Measurements from ENCODE around the gene HBZ.
"Not testable (repeated sequence)": the region's sequence is repeated elsewhere in the genome, so short reads cannot be mapped to it uniquely, and the experiment has no call there.

The HBZ gene

DNA sequence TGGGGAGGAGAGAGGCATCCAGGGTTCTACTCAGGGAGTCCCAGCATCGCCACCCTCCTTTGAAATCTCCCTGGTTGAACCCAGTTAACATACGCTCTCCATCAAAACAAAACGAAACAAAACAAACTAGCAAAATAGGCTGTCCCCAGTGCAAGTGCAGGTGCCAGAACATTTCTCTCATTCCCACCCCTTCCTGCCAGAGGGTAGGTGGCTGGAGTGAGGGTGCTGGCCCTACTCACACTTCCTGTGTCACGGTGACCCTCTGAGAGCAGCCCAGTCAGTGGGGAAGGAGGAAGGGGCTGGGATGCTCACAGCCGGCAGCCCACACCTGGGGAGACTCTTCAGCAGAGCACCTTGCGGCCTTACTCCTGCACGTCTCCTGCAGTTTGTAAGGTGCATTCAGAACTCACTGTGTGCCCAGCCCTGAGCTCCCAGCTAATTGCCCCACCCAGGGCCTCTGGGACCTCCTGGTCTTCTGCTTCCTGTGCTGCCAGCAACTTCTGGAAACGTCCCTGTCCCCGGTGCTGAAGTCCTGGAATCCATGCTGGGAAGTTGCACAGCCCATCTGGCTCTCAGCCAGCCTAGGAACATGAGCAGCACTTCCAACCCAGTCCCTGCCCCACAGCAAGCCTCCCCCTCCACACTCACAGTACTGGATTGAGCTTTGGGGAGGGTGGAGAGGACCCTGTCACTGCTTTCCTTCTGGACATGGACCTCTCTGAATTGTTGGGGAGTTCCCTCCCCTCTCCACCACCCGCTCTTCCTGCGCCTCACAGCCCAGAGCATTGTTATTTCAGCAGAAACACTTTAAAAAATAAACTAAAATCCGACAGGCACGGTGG lies 21.7 kb downstream of the HBZ start:
- H3K4me1 ChIP-seq (ENCODE audit: insufficient read depth, poor library complexity, severe bottlenecking); H3K27ac ChIP-seq (ENCODE audit: poor library complexity, severe bottlenecking); H3K36me3 ChIP-seq (ENCODE audit: low read depth); H3K9me3 ChIP-seq (ENCODE audit: severe bottlenecking); DNase-seq (ENCODE audit: low spot score); ATAC-seq (ENCODE audit: low read depth); H3K4me3 ChIP-seq (ENCODE audit: severe bottlenecking): not testable (repeated sequence)
- peaks cover 61% of the 10 kb centered on the region for H3K27me3 ChIP-seq (ENCODE audit: insufficient read depth, poor library complexity, severe bottlenecking)

DNA sequence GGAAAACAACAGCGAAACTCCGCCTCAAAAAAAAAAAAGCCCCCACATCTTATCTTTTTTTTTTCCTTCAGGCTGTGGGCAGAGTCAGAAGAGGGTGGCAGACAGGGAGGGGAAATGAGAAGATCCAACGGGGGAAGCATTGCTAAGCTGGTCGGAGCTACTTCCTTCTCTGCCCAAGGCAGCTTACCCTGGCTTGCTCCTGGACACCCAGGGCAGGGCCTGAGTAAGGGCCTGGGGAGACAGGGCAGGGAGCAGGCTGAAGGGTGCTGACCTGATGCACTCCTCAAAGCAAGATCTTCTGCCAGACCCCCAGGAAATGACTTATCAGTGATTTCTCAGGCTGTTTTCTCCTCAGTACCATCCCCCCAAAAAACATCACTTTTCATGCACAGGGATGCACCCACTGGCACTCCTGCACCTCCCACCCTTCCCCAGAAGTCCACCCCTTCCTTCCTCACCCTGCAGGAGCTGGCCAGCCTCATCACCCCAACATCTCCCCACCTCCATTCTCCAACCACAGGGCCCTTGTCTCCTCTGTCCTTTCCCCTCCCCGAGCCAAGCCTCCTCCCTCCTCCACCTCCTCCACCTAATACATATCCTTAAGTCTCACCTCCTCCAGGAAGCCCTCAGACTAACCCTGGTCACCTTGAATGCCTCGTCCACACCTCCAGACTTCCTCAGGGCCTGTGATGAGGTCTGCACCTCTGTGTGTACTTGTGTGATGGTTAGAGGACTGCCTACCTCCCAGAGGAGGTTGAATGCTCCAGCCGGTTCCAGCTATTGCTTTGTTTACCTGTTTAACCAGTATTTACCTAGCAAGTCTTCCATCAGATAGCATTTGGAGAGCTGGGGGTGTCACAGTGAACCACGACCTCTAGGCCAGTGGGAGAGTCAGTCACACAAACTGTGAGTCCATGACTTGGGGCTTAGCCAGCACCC lies 22.8 kb downstream of the HBZ start:
- H3K36me3 ChIP-seq (ENCODE audit: low read depth): no peaks in the 10 kb centered on the region
- ATAC-seq (ENCODE audit: low read depth) (no peak), DNase-seq (ENCODE audit: low spot score) (no peak)
- TF ChIP-seq, protein P1, sequence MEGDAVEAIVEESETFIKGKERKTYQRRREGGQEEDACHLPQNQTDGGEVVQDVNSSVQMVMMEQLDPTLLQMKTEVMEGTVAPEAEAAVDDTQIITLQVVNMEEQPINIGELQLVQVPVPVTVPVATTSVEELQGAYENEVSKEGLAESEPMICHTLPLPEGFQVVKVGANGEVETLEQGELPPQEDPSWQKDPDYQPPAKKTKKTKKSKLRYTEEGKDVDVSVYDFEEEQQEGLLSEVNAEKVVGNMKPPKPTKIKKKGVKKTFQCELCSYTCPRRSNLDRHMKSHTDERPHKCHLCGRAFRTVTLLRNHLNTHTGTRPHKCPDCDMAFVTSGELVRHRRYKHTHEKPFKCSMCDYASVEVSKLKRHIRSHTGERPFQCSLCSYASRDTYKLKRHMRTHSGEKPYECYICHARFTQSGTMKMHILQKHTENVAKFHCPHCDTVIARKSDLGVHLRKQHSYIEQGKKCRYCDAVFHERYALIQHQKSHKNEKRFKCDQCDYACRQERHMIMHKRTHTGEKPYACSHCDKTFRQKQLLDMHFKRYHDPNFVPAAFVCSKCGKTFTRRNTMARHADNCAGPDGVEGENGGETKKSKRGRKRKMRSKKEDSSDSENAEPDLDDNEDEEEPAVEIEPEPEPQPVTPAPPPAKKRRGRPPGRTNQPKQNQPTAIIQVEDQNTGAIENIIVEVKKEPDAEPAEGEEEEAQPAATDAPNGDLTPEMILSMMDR (IDR thresholded peaks at IDR 0.05; ENCODE audit: poor library complexity, severe bottlenecking): no peak
- H3K4me3 ChIP-seq (ENCODE audit: severe bottlenecking): no peak overlapping the region
- no peaks in the 10 kb centered on the region for H3K4me1 ChIP-seq (ENCODE audit: insufficient read depth, poor library complexity, severe bottlenecking)
- no peaks in the 10 kb centered on the region for H3K9me3 ChIP-seq (ENCODE audit: severe bottlenecking)
- H3K27ac ChIP-seq (ENCODE audit: poor library complexity, severe bottlenecking): no peak overlapping the region
- peaks cover 68% of the 10 kb centered on the region for H3K27me3 ChIP-seq (ENCODE audit: insufficient read depth, poor library complexity, severe bottlenecking)

DNA sequence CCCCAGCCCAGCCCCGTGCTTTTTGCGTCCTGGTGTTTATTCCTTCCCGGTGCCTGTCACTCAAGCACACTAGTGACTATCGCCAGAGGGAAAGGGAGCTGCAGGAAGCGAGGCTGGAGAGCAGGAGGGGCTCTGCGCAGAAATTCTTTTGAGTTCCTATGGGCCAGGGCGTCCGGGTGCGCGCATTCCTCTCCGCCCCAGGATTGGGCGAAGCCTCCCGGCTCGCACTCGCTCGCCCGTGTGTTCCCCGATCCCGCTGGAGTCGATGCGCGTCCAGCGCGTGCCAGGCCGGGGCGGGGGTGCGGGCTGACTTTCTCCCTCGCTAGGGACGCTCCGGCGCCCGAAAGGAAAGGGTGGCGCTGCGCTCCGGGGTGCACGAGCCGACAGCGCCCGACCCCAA lies 23.6 kb downstream of the HBZ start:
- H3K9me3 ChIP-seq (ENCODE audit: severe bottlenecking); H3K4me1 ChIP-seq (ENCODE audit: insufficient read depth, poor library complexity, severe bottlenecking); DNase-seq (ENCODE audit: low spot score); H3K36me3 ChIP-seq (ENCODE audit: low read depth); ATAC-seq (ENCODE audit: low read depth); H3K27ac ChIP-seq (ENCODE audit: poor library complexity, severe bottlenecking); H3K4me3 ChIP-seq (ENCODE audit: severe bottlenecking): not testable (repeated sequence)
- peaks cover 60% of the 10 kb centered on the region for H3K27me3 ChIP-seq (ENCODE audit: insufficient read depth, poor library complexity, severe bottlenecking)

DNA sequence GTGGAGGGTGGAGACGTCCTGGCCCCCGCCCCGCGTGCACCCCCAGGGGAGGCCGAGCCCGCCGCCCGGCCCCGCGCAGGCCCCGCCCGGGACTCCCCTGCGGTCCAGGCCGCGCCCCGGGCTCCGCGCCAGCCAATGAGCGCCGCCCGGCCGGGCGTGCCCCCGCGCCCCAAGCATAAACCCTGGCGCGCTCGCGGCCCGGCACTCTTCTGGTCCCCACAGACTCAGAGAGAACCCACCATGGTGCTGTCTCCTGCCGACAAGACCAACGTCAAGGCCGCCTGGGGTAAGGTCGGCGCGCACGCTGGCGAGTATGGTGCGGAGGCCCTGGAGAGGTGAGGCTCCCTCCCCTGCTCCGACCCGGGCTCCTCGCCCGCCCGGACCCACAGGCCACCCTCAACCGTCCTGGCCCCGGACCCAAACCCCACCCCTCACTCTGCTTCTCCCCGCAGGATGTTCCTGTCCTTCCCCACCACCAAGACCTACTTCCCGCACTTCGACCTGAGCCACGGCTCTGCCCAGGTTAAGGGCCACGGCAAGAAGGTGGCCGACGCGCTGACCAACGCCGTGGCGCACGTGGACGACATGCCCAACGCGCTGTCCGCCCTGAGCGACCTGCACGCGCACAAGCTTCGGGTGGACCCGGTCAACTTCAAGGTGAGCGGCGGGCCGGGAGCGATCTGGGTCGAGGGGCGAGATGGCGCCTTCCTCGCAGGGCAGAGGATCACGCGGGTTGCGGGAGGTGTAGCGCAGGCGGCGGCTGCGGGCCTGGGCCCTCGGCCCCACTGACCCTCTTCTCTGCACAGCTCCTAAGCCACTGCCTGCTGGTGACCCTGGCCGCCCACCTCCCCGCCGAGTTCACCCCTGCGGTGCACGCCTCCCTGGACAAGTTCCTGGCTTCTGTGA lies 24.3 kb downstream of the HBZ start, which contains the start of gene HBA1:
HBA1 (plus strand) TSS at position 204 of the 906 bp plus-strand sequence; CDS start at position 241, 37 bp downstream.
- DNase-seq (ENCODE audit: low spot score); H3K36me3 ChIP-seq (ENCODE audit: low read depth); H3K4me1 ChIP-seq (ENCODE audit: insufficient read depth, poor library complexity, severe bottlenecking); ATAC-seq (ENCODE audit: low read depth); H3K9me3 ChIP-seq (ENCODE audit: severe bottlenecking); H3K27ac ChIP-seq (ENCODE audit: poor library complexity, severe bottlenecking); H3K4me3 ChIP-seq (ENCODE audit: severe bottlenecking): not testable (repeated sequence)
- H3K27me3 ChIP-seq (ENCODE audit: insufficient read depth, poor library complexity, severe bottlenecking): peaks cover 53% of the 10 kb centered on the region

DNA sequence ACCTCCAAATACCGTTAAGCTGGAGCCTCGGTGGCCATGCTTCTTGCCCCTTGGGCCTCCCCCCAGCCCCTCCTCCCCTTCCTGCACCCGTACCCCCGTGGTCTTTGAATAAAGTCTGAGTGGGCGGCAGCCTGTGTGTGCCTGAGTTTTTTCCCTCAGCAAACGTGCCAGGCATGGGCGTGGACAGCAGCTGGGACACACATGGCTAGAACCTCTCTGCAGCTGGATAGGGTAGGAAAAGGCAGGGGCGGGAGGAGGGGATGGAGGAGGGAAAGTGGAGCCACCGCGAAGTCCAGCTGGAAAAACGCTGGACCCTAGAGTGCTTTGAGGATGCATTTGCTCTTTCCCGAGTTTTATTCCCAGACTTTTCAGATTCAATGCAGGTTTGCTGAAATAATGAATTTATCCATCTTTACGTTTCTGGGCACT lies 25.0 kb downstream of the HBZ start:
- Histone ChIP-seq H3K27me3 (ENCODE audit: insufficient read depth, poor library complexity, severe bottlenecking) (peaks cover 51% of the 10 kb centered on the region), H3K36me3 (ENCODE audit: low read depth) (no peaks in the 10 kb centered on the region), H3K4me3 (ENCODE audit: severe bottlenecking) (no peak overlapping the region), H3K9me3 (ENCODE audit: severe bottlenecking) (no peaks in the 10 kb centered on the region), H3K4me1 (ENCODE audit: insufficient read depth, poor library complexity, severe bottlenecking) (no peaks in the 10 kb centered on the region), H3K27ac (ENCODE audit: poor library complexity, severe bottlenecking) (no peak overlapping the region)
- TF ChIP-seq, protein P1 (IDR thresholded peaks at IDR 0.05; ENCODE audit: poor library complexity, severe bottlenecking): no peak
- ATAC-seq (ENCODE audit: low read depth) (no peak), DNase-seq (ENCODE audit: low spot score) (no peak)
